HepG2 (cell line): ENCODE data around the gene ZFP69B. TPM values are rescaled to one million over a fixed set of nuclear protein-coding genes. Genes with fewer than 3 reads are reported as not detected.

Source experiments
- CHD2 ChIP-seq: IDR thresholded peaks from 2 replicates; pipeline ENCODE4 v1.6.1; 2011; ENCODE audit warnings: low read depth, low read length, improper control_type of control experiment
- IKZF5 ChIP-seq: IDR thresholded peaks from 2 replicates; pipeline ENCODE4 v1.6.1; 2018; ENCODE audit warnings: missing genetic modification reagents, mild to moderate bottlenecking, missing compliant biosample characterization
- NR1H2 ChIP-seq: sonication (generic); formaldehyde crosslinking; IDR thresholded peaks from 2 replicates; pipeline ENCODE4 v1.8.1; 2022; ENCODE audit warnings: low read depth, missing genetic modification reagents, borderline replicate concordance
- PRDM10 ChIP-seq: sonication (generic); formaldehyde crosslinking; IDR thresholded peaks from 2 replicates; pipeline ENCODE4 v1.4.0; 2020; ENCODE audit warnings: low read depth, missing genetic modification reagents
- RBM39 ChIP-seq: fragments of 200-400 bp; formaldehyde crosslinking; IDR thresholded peaks from one replicate; pipeline ENCODE4 v1.6.1; 2018; ENCODE audit warnings: antibody characterized with exemption, mild to moderate bottlenecking, low read depth, low read length; ENCODE audit not compliant: poor library complexity, severe bottlenecking
- ZFP91 ChIP-seq: sonication (generic); formaldehyde crosslinking; IDR thresholded peaks from 2 replicates; pipeline ENCODE4 v1.9.0; 2022; ENCODE audit warnings: missing genetic modification reagents, mild to moderate bottlenecking, borderline replicate concordance
- ZKSCAN8 ChIP-seq: IDR thresholded peaks from 2 replicates; pipeline ENCODE4 v1.6.1; 2016; ENCODE audit warnings: borderline replicate concordance, missing genetic modification reagents, missing compliant biosample characterization
- ZMYM3 ChIP-seq: sonication (generic); formaldehyde crosslinking; IDR thresholded peaks from 2 replicates; pipeline ENCODE4 v1.5.1; 2020; ENCODE audit warnings: mild to moderate bottlenecking, missing genetic modification reagents
- ZNF160 ChIP-seq: sonication (generic); formaldehyde crosslinking; IDR thresholded peaks from 2 replicates; pipeline ENCODE4 v1.8.0; 2022; ENCODE audit warnings: mild to moderate bottlenecking, inconsistent platforms, missing genetic modification reagents
- ZNF614 ChIP-seq: IDR thresholded peaks from 2 replicates; pipeline ENCODE4 v1.6.1; 2018; ENCODE audit warnings: missing biosample characterization, missing genetic modification reagents, inconsistent platforms, borderline replicate concordance
- polyA plus RNA-seq, 8 experiments: library from polyadenylated mRNA; depleted of rRNA in 3 of 8; stranded (reverse) in 7 of 8; unstranded in 1 of 8; fragments of >200 nt; fragmentation: Illumina TruSeq in 4 of 8; extraction: Trizol in 4 of 8; gene quantifications; 2 replicates each; pipeline versions ENCODE4 v1.2.1 to v1.2.3, GENCODE V29; 2011 to 2016; ENCODE audit warnings: low read depth in 4 of 8, missing spikeins in 1 of 8, mixed read lengths in 1 of 8; ENCODE audit not compliant: insufficient read depth in 1 of 8
- total RNA-seq, 5 experiments: library from RNA; depleted of rRNA; stranded (reverse); fragments of >200 nt; fragmentation: Illumina TruSeq; extraction: Trizol; gene quantifications; 2 replicates each; pipeline ENCODE4 v1.2.3, GENCODE V29; 2016; ENCODE audit warnings: low read depth in 1 of 5
- TF ChIP-seq, protein P1 (sequence below): sonication (generic); formaldehyde crosslinking; IDR thresholded peaks from 2 replicates; pipeline ENCODE4 v1.4.0; 2020; ENCODE audit warnings: mild to moderate bottlenecking, missing genetic modification reagents
- TF ChIP-seq, protein P2 (sequence below), 2 experiments: sonication (generic) in 1 of 2; formaldehyde crosslinking in 1 of 2; IDR thresholded peaks; 2 replicates each; pipeline versions ENCODE4 v1.4.0 to v1.6.1; 2016 to 2020; ENCODE audit warnings: borderline replicate concordance in 1 of 2, low read depth in 1 of 2, mild to moderate bottlenecking in 1 of 2, missing genetic modification reagents in 1 of 2

Gene ZFP69B
- total and polyA plus RNA-seq, 2 of the 13 experiments (the other 11 are each of a cell fraction or from before 2014, with no cell fraction given), result 4.6 to 7.7 TPM

DNA sequence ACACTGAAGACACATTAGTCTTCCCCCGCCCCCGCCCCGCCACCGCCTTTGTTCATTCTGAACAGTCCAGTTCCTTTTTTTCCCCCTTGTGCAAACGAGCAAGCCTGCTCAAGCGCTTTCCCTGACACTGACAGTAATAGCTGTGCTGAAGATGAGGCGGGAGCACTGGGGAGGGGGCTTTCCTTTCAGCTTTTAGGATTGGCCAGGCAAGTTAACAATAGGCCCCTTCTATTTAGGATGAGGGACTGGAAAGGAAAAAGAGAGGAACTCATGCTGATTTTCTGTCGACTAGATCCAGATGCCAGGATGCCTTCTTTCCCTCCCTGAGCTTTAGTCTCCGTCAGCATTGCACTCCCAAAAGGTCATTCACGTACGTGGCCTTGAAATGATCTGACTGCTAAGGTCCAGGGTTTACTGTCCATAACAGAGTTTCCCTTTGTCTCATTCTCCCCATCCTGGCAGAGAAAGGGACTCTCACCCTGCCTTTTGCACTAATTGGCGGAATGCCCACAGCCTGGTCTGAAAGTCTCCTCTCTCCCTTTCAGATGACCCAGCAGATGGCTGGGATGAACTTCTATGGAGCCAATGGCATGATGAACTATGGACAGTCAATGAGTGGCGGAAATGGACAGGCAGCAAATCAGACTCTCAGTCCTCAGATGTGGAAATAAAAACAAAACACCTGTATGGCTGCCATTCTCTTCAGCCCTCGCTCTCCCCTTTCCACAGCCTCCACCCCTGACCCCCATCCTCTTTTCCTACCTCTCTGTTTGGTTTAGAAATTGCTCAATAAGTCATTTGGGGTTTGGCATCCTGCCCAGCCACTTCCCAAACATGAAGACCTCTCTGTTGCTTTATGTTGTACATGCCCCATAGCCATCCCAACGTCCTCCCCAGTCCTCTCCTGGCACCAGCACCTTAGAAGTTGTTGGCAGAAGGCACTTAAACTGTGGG lies 28.6 kb upstream of the ZFP69B start (continued):
- TF ChIP-seq, protein P1, sequence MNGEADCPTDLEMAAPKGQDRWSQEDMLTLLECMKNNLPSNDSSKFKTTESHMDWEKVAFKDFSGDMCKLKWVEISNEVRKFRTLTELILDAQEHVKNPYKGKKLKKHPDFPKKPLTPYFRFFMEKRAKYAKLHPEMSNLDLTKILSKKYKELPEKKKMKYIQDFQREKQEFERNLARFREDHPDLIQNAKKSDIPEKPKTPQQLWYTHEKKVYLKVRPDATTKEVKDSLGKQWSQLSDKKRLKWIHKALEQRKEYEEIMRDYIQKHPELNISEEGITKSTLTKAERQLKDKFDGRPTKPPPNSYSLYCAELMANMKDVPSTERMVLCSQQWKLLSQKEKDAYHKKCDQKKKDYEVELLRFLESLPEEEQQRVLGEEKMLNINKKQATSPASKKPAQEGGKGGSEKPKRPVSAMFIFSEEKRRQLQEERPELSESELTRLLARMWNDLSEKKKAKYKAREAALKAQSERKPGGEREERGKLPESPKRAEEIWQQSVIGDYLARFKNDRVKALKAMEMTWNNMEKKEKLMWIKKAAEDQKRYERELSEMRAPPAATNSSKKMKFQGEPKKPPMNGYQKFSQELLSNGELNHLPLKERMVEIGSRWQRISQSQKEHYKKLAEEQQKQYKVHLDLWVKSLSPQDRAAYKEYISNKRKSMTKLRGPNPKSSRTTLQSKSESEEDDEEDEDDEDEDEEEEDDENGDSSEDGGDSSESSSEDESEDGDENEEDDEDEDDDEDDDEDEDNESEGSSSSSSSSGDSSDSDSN (CRISPR knock-in tag), result peak; percentile 52; the same call in 1 of the 2 replicates
- TF ChIP-seq RBM39, result no peak
- TF ChIP-seq PRDM10 (CRISPR knock-in tag), result peak; percentile 74
- TF ChIP-seq ZFP91 (CRISPR knock-in tag), result peak; percentile 70
- peak; percentile 59 for TF ChIP-seq IKZF5 (CRISPR knock-in tag)
- TF ChIP-seq ZMYM3 (CRISPR knock-in tag), result peak; percentile 83
- no peak for TF ChIP-seq CHD2
- TF ChIP-seq, protein P2, sequence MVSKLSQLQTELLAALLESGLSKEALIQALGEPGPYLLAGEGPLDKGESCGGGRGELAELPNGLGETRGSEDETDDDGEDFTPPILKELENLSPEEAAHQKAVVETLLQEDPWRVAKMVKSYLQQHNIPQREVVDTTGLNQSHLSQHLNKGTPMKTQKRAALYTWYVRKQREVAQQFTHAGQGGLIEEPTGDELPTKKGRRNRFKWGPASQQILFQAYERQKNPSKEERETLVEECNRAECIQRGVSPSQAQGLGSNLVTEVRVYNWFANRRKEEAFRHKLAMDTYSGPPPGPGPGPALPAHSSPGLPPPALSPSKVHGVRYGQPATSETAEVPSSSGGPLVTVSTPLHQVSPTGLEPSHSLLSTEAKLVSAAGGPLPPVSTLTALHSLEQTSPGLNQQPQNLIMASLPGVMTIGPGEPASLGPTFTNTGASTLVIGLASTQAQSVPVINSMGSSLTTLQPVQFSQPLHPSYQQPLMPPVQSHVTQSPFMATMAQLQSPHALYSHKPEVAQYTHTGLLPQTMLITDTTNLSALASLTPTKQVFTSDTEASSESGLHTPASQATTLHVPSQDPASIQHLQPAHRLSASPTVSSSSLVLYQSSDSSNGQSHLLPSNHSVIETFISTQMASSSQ (IDR thresholded peaks at IDR 0.05; ENCODE audit: low read depth), result peak; percentile 64
- TF ChIP-seq, protein P2 (CRISPR knock-in tag; IDR thresholded peaks at IDR 0.05; ENCODE audit: borderline replicate concordance), result peak; percentile 78; the same call in 1 of the 2 replicates
- TF ChIP-seq ZNF160, result peak; percentile 65; the same call in 1 of the 2 replicates
- TF ChIP-seq ZNF614, result peak; percentile 84; the same call in 1 of the 2 replicates
- TF ChIP-seq ZKSCAN8, result 0 out of 2 replicates have a peak, but pooled peaks have one; percentile 21
- TF ChIP-seq NR1H2 (CRISPR knock-in tag), result no peak
